ENCODE data around the gene VPS39.

GRCh38 chr15:42215913-42216829, 8.1 kb upstream of the VPS39 start:
- TF ChIP-seq CTCF (IDR thresholded peaks at IDR 0.05) (no peak), EZH2phosphoT487 (IDR thresholded peaks at IDR 0.05) (no peak)
